ENCODE results near the gene TNIK.

The TNIK gene

GRCh38 chr3:171044835-171045793 is 415.1 kb downstream of the TNIK start:
- no peak for DNase-seq (ENCODE audit: low read depth in 3 of 3)

GRCh38 chr3:171044384-171044783 is 415.8 kb downstream of the TNIK start:
- DNase-seq (ENCODE audit: low read depth in 3 of 3) = no peak

DNA sequence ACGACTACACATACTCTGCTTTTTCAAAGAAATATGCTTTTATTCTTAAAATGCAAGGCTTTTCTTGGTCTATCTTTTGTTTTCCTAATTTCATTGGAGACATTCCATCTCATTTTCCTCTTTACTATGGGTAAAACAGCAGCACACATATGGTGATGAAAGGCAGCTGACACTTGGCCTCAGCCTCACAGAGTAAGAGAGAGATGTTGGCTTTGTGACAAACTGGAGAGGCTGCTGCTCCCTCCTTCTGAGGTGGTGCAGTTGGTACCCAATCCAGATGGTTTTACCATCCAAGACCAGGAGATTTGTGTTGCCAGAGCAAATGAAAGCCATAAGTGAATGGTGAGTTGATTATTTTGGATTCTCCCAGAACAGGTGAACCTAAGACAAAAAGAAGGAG is 420.5 kb downstream of the TNIK start:
- no peak for DNase-seq (ENCODE audit: low read depth in 3 of 3)

DNA sequence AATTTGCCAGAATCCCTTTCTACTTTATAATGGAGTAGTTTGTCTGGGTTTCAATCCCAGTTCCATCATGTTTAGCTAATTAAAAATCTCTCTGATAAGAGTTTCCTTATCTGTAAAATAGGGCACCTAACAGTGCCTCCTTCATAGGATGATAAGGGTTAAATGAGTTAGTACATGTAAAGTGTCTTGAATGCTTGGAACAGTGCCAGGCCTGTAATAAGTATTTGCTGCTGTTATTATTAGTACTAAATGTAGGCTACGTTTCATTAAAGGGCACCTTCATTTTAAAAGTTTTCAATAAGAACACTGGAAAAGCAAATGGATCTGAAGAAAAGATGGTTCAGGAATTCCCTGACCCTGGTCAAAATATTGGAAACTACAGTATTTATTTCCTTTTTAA is 421.9 kb downstream of the TNIK start:
- DNase-seq (ENCODE audit: low read depth in 3 of 3) = no peak

GRCh38 chr3:171028779-171029232 is 431.4 kb downstream of the TNIK start:
- no peak for DNase-seq (ENCODE audit: low read depth in 3 of 3)

- DNase-seq (ENCODE audit: low read depth in 3 of 3) = peak in 1 of 3 experiments; percentile 0
Measured at GRCh38 chr3:171028025-171028778, 432.0 kb downstream of the TNIK start.

DNA sequence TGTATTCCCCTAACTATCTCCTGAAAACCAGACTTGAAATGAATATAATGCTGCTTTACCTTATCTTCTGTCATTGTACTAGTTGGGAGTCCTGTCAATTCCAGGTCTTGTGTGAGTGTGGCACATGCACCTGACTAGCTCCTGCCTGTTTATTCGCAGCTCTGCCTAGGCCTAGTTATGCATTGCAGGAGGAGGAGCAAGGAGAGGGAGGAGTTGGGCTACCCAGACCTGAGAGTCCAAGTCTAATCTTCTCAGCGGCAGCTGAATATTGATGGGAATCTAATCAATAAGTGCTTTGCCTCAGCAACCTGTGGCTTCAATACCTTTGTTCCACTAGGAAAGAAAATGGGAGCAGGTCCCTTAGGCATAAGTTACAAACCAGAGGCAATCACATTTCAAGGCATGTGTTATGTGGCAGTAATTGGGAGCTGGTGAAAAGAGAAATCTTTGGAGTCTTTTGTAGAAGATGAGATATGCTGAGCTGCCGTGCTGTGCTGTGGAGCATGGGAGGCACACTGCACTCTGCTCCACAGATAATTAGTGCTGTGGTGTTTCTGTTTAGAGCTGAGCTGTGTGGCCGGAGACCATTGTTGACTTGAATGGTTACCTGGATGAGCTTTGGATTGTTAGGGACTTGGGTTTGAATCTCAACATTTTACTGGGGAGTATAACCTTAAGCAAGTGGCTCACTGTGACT is 433.5 kb downstream of the TNIK start, which contains the start of gene SLC2A2:
Gene SLC2A2 (minus strand): TSS at position 124 of the 697 bp plus-strand sequence. CDS start 50 bp downstream, at position 74.
- DNase-seq (ENCODE audit: low read depth in 3 of 3) = no peak

DNA sequence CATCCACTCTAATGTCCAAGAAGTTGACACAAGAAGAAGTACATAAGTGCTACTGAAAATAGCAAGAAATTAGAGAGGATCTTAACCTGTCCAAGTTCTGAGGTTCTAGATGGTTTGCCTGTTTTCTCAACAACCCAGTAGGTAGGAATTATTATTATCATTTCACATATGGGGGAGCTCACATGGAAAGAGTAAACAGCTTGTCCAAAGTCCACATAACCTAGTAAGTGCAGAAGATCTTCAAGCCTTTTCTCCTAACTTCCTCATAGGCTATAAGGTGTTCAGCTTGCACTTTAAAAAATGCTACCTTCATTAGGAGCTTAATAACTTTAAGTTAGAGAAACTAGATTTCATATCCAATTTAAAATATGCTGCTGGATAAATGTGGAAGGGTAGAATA is 436.6 kb downstream of the TNIK start:
- DNase-seq (ENCODE audit: low read depth in 3 of 3) = no peak

- DNase-seq (ENCODE audit: low read depth in 3 of 3) = no peak
Measured at GRCh38 chr3:171021377-171021776, 438.8 kb downstream of the TNIK start.

DNA sequence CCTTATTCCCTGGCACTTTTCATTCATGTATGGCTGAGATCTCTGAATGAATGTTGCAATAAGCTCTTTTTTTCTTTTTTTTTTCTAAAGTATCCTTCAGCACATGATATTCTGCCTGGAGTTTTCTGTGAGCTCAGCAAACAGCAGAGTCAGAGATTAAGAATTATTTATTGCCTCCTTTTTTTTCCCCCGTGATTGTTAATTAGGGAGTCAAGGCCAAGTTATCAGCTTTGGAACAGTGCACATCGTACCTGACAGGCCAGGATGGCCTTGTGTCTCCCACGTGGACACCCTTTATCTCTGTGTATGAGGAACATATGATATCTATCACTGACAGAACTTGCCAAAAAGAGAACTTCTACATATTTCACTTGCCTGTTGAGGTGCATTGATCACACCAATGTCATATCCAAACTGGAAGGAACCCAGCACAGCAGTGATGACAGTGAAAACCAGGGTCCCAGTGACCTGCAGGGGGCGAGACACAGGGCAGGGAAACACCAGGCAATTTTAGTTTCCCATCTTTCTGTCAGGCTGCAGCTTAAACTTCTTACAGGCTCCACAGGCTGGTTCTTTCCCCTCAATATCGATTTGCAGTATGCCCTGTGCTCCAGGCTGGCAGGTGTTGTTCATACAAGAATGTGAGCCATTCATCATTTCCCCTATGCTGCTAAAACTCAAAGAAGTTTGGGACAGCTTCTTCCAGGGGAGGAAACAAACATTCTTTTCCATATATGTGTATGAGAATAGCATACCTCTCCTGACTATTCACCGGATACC is 441.9 kb downstream of the TNIK start:
- no peak for DNase-seq (ENCODE audit: low read depth in 3 of 3)

- DNase-seq (ENCODE audit: low read depth in 3 of 3) = no peak
Measured at GRCh38 chr3:171013822-171014748, 446.1 kb downstream of the TNIK start.

GRCh38 chr3:171011873-171012336 is 448.3 kb downstream of the TNIK start:
- DNase-seq (ENCODE audit: low read depth in 3 of 3) = no peak

All from stimulated activated CD4-positive, alpha-beta T cell treated with anti-CD3 and anti-CD28 coated beads, TNF-alpha, amount 100 ng/mL, for 4 hours (primary cell).